Measurements from ENCODE around the gene KRT77.

KRT77 gene

GRCh38 chr12:52691841-52692150, 11.5 kb downstream of the KRT77 start:
- no peak for DNase-seq

DNA sequence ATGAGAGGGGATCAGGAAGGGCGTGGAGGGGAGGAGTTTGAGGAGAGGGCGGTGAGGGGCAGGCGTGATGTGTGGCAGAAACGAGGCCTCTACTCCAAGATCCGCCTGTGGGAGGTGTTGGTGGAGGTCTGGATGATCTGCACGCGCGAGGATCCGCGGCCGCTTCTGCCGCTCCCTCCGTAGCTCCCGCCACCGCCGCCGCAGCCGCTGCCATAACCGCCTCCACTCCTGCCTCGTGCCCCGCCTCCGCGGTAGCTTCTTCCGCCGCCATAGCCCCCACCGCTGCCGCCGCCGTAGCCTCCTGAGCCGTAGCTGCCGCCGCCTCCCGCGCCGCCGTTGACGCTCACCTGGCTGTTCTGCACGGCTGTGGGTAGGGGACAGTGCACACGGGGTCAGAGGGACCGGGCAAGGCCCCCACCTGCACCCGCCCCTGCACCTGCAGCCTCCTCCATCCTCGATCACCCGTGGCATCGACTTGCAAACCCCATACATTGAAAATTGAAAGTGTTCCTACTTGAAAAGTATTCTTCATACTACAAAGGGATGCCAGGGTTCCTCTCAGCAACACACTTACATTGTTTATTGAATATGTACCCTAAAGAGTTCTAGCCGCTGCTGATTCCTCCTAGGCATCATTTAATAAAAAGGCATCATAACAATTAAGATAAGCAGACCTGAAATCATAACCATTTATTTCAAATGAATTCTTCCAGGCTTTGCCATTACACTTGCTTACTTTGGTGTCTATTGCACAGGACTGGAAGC, 12.1 kb downstream of the KRT77 start:
- DNase-seq = peak; percentile 19

DNA sequence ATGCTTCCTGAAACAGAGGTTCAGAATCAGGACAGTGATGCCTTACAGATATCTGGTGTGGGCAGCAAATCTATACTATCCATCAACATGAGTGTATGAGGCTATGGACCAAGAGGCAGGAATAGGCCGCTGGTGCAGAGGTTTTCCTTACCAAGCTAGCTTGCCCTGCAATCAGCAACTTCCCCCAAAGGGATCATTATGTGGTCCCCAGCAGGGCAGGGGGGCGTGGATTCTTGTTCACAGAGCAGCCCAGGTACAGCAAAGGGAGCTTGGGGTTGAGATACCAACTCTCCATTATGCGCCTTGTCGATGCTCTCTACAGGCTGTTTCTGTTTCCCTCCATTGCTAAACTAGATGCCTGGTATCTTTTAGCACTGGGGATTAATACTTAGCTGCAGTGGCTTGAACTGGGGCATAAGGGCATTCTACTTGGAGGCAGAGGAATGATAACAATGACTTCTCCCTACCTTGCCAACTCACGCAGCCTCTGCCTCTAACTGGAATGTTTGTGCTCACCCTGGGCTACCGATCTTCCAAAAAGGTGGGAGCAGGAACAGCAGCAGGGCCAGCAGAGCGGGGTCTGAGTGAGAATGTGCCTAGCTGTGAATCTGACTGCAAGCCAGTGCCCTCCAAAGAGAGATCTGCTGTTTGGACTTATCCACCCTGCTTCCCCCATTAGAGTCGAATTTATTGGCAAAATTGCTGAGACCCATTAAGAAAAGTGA, 12.8 kb downstream of the KRT77 start:
- DNase-seq = no peak

DNA sequence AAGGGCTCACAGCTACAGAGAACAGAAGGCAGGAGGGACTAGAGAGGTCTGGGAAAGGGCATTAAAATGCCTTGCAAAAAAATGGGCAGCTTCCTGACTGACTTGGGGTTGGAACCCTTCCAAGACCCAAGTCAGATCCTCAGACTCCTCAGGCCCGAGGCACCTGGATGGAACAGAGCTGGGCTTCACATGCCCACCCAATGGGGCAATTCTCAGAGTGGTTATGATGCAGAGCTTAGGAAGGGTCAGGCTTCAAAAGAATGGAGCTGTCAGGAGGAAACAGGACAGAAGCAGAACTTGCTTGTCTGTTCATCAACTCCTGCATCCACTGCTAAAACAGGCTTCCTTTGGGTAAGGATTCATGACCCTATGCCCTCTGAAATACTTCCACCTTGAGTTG, 13.4 kb downstream of the KRT77 start:
- no peak for DNase-seq

GRCh38 chr12:52689239-52689638, 14.1 kb downstream of the KRT77 start:
- DNase-seq = no peak

DNA sequence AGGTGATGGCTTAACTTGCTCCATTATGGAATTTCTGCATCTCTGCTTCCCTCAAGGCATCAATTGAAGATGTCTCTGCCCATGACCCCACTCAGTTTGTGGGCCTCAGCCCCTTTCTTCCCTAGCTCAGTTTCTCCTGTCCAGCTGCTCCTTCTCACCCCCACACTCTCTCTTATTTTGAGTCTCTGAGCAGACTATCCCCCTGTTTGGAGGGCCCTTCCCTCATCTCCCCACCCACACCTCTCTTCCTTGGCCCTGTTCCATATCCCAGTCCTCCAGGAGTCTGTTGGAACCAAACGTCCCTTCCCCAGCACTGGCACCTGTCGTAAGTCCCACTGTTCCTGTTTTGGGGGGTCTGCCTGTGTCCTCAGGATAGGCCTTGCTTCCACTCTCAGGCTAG, 14.8 kb downstream of the KRT77 start:
- no peak for DNase-seq

- no peak for DNase-seq
Measured at GRCh38 chr12:52687497-52688385, 15.6 kb downstream of the KRT77 start.

DNA sequence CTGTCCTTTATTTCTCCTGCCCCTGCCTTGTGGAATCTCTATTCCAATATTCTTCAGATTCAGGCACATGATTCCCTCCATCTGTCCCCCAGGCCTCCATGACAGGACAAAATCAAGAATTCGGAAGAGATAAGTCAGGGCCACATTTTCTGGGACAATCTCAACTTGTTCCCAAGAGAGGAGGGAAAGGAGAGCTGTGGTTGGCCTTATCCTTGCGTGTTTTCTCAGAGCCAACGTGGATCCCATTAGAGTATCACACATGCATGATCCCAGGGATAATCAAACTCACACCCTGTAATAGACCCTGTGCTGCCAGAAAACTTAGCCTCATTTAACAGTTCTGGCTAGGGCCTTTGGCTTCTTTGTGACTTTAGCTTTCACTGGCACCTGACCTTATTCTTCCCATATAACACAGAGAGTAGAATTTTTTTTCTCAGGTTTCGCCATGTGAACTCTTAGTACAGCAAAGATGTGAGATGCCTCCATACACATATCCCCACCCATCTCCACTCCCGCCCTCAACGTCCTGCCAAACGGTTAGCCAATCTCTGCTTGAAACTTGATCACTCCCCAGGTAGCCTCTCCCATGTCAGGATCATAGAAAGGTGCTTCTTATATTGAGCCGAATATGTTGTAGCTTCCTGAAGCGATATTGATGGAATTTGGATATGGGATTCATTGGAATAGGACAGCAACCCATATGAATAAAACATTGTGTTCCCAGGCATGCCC, 16.4 kb downstream of the KRT77 start:
- no peak for DNase-seq

DNA sequence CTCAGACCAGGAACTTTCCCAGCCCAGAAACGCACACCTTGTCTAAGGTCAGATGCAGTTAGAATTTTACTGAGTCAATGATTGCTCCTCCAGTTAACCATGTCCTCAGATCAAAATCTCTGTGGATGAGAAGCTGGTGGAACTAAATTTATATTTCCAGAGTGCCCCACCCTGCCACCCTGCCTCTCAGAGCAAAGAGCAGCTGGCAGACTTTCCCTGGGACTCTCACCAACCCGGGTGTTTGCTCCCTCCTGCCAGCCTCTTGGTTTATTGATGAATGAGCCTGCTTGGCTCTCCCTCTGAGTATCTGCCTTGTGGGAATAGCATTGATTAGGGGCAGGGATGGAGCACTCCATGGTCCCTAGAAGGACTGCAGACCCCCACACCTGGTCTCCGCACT, 17.3 kb downstream of the KRT77 start:
- DNase-seq = no peak

GRCh38 chr12:52685406-52685890, 17.9 kb downstream of the KRT77 start:
- no peak for DNase-seq

GRCh38 chr12:52684431-52684830, 18.9 kb downstream of the KRT77 start:
- no peak for DNase-seq

DNA sequence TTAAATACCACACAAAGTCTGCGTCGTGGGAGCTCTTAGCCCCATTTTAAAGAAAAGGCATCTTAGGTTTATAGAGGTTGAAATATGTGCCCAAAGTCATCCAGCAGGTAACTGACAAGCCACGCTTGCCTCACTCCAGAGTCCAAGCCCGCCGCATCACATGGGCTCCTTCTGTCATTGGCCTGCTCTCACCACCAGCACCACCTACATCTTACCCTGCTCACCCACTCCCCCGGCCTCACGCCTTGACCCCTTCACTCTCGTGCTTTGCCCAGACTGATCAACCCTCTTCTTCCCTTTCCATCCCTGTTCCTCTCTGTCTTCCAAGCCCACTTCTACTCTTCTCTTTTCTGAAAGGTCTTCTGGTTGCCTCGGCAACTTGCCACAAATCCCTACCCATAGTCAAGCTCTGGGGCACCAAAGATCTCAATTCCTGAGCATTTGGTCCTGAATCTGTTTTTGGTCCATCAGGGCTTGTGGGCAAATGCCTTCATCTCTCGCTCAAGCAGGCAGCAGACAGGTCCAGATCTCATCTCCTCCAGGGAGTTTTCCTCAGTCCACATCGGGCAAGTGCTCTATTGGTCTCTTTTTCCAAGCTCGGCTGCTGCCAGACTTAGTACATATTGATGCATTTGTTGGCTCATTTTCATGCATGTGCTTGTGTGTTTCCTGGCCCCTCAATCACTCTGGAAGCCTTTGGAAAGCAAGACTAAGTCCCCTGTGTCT, 19.6 kb downstream of the KRT77 start:
- DNase-seq = no peak

DNA sequence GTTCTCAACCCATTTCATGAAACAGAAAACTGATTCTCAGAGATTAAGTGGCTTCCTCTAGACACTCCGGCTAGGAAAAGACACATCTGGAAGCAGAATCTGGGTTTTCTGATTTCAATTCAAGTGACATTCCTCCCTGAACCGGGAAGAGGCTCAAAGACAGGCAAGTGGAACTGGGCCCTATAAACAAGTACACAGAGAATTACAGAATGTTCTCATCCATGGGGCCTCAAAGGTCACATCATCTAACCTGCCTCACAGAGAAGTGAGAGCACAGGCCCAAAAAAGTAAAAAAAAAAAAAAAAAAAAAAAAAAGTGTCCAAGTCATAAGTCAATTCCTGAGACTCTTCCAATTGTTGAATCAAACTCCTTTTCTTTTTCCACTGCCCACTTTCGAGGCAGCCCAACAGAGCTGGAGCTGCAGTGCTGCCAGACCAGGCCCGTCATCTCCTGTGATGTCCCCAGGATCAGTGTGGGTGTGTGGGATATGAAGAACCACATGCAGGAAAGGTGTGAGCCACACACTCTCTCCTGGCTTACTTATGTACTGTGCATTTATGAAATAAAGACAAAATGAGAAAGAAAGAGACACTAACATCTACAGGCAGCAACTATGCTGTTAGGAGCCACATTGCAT, 20.3 kb downstream of the KRT77 start:
- no peak for DNase-seq

DNA sequence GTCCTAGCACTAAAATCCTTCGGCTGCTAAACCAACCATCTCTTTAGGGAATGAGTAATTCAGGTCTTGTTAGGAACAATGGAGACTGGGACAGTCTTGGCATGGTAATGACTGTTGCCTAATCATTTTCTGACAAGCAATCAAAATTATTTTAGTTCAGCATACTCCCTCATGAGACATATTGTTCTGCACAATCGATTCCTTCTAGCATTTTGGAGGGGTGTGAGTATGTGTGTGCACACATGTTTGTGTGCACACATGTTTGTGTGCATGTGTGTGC, 21.0 kb downstream of the KRT77 start:
- no peak for DNase-seq

DNA sequence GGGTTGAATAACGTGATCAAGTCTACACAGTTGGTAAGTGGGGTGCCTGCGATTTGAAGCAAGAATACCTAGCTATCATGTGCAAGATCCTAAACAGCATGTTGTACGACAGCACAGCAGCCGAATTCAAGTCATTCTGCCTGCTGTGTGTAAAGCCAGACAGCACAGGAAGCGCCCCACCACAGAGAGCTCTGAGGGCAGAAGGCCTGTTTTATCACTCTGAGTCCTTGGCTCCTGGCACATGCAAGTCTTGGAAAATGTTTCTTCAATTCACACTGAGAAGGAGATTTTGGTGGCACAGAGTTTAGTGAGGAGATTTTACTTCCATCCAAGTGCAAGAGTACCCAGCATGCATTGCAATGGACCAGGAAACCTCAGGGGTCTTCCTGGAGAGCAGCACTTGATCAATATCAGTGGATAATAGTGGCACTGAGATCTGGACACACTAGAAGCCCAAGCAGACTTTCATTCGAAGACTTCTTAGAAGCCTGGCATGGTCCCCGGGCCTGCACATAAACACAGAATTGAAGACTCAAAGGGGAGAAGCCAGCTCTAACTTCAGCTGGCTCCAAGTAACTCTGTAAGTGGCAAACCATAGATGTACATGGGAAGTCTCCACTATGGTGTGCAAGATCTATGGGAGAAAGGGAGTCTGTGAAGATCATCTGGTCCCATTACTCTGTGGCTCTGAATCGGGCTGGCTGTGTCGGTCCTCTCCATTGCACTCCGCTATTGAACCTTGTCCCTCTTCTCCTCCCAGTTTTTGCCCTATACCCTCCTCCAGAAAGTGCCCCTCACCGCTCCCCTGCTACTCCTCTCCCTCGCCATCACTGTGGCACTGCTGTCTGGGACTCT, 21.6 kb downstream of the KRT77 start:
- no peak for DNase-seq

- DNase-seq = no peak
Measured at GRCh38 chr12:52680363-52680762, 23.0 kb downstream of the KRT77 start, which contains the start of gene KRT1. KRT1 (minus strand) TSS chr12:52680407; CDS start chr12:52680348, 59 bp downstream.

DNA sequence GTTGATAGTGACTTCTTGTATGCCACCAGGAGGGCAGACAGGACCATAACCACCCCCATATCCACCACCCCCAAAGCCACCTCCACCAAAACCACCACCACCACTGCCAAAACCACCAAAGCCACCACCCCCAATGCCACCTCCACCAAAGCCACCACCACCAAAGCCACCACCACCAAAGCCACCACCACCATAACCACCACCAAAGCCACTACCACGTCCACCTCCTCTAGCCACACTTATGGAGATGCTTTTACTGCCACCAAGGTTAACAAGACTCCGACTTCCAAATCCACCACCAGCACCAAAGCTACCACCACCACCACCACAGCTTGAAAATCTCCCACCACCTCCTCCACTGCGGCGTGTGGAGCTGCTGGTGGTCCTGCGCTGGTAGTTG, 23.4 kb downstream of the KRT77 start:
- DNase-seq = no peak

DNA sequence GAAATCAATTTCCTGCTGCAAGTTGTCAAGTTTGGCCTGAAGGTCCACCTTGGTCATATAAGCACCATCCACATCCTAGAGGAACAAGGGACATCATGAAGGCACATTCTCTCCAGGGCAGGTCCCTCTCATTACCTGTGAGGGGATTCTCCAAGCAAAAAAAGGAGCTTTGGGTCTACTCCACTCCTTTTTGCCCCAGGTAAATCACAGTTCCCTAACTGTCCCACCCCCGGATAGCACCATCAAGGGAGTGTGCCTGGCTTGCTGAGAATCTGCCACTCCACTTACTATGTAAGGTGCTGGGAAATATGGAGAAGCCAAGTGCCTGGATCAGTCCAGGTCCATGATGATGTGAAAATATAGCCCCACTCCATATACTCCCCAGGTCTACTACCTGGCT, 25.7 kb downstream of the KRT77 start:
- DNase-seq = no peak

- DNase-seq = no peak
Measured at GRCh38 chr12:52677126-52677525, 26.2 kb downstream of the KRT77 start.

DNA sequence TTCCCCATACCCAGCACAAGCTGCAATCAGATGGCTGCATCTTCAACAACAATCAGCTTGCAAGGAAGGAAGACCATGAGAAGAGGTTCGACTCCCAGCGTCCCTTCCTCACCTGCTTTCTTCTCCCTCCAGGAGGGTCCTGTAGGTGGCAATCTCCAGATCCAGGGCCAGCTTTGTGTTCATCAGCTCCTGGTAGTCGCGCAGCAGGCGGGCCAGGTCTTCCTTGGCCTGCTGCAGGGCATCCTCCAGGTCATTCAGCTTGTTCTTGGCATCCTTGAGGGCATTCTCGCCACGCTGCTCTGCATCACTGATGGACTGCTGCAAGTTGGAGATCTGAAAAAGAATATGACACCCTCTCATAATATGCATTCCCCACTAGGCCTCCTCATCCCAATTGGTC, 27.2 kb downstream of the KRT77 start:
- no peak for DNase-seq

Data from right kidney (tissue), 1 donor.